Thymus (tissue), 11 donors: Measurements from ENCODE around the gene ANKRD34B. TPM values are rescaled to one million over a fixed set of nuclear protein-coding genes. Genes with fewer than 3 reads are reported as not detected.
A peak's percentile ranks its signal among the peaks of the same experiment; 100 is the strongest.

Source experiments
- DNase-seq, 9 donors: peaks; one replicate each; pipeline ENCODE4 v3.0.0-alpha.2; 2013; ENCODE audit warnings: low spot score in 9 of 9, low read depth in 6 of 9, missing footprints in 1 of 9
- H3K27ac ChIP-seq, 2 donors: one replicate each; pipeline ENCODE4 v1.5.1; 2013; ENCODE audit warnings: control low read depth in 1 of 2, low read depth in 1 of 2, low read length in 1 of 2, mild to moderate bottlenecking in 1 of 2, moderate library complexity in 1 of 2
- H3K27me3 ChIP-seq, 2 donors: one replicate each; pipeline ENCODE4 v1.5.1; 2013; ENCODE audit warnings: low read length in 1 of 2; ENCODE audit not compliant: control insufficient read depth in 2 of 2, insufficient read depth in 1 of 2
- H3K36me3 ChIP-seq, 2 donors: one replicate each; pipeline ENCODE4 v1.5.1; 2013; ENCODE audit warnings: low read length in 1 of 2, mild to moderate bottlenecking in 1 of 2, moderate library complexity in 1 of 2; ENCODE audit not compliant: control insufficient read depth in 2 of 2, insufficient read depth in 2 of 2
- H3K4me1 ChIP-seq, 2 donors: one replicate each; pipeline ENCODE4 v1.5.1; 2013; ENCODE audit warnings: low read length in 2 of 2; ENCODE audit not compliant: control insufficient read depth in 2 of 2, insufficient read depth in 2 of 2
- H3K4me3 ChIP-seq, 2 donors: one replicate each; pipeline ENCODE4 v1.5.1; 2013; ENCODE audit warnings: low read length in 2 of 2, control low read depth in 1 of 2, mild to moderate bottlenecking in 1 of 2
- H3K9me3 ChIP-seq, 2 donors: one replicate each; pipeline ENCODE4 v1.5.1; 2013; ENCODE audit warnings: low read length in 1 of 2, mild to moderate bottlenecking in 1 of 2; ENCODE audit not compliant: control insufficient read depth in 2 of 2, insufficient read depth in 1 of 2
- WGBS: extraction: QIAGEN DNeasy Blood & Tissue Kit; methylation state at CpG from one replicate; pipeline ENCODE4 v1.1.7; 2013; 5-methylcytosine and 5-hydroxymethylcytosine counted together
- polyA plus RNA-seq: library from polyadenylated mRNA; stranded (reverse); fragments of 200-250 nt; gene quantifications from one replicate; pipeline ENCODE4 v1.2.3, GENCODE V29; 2013
- total RNA-seq: library from RNA; stranded (reverse); fragments of 120-200 nt; gene quantifications from one replicate; pipeline ENCODE4 v1.2.4, GENCODE V29; 2013
- donor health status: healthy.

Gene ANKRD34B
- total and polyA plus RNA-seq, 2 donors: 0.05 to 0.59 TPM

DNA sequence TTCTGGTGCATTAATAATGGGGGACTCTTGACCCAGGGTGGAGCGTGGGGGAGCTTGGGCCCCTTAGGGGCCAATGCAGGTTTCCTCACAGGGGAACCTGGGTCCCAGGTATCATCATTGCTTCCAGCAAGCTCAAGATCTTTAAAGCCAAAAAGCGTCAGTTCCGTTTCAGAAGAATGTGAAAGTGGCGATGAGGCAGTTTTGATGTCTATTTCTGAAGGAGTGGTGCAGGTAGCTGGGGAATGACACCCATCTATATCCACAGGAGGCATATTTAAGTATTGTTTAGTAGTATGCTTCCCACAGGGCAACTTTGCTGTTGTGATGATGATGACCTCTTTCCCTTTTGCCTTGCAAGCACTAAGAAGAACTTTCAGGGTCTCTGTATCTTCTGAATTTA, 10.8 kb downstream of the ANKRD34B start:
- Histone ChIP-seq H3K27ac (no peak overlapping the region), H3K4me1 (no peaks in the 10 kb centered on the region), H3K36me3 (no peaks in the 10 kb centered on the region), H3K9me3 (no peaks in the 10 kb centered on the region), H3K27me3 (peaks cover 0 to 31% of the 10 kb centered on the region in 2 donors), H3K4me3 (no peak overlapping the region)
- WGBS: 97% methylated on average over 4 of the region's 4 CpGs
- no peak for DNase-seq

DNA sequence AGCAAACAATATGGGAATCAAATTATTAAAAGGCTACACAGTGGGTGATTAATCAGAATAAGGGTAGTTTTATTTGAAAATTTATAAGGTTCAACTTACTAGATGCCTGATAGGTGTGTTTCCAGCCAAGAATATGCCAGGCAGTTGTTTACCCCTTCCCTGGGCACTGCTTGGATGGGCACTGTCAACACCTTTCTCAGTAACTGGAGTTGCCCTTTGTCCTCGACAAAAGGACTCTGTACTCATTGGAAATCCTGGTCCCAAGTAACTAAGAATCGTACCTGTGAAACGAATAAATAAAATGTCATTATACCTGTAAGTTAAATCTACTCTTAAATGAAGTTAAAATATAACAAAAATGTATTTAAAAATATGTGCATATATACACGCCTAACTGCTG, 15.0 kb downstream of the ANKRD34B start:
- 96% methylated on average over 4 of the region's 4 CpGs for WGBS
- DNase-seq: no peak
- H3K27ac ChIP-seq: no peak overlapping the region
- H3K9me3 ChIP-seq: no peaks in the 10 kb centered on the region
- H3K4me1 ChIP-seq: no peaks in the 10 kb centered on the region
- H3K4me3 ChIP-seq: no peak overlapping the region
- peaks cover 0 to 17% of the 10 kb centered on the region in 2 donors for H3K27me3 ChIP-seq
- H3K36me3 ChIP-seq: no peaks in the 10 kb centered on the region

DNA sequence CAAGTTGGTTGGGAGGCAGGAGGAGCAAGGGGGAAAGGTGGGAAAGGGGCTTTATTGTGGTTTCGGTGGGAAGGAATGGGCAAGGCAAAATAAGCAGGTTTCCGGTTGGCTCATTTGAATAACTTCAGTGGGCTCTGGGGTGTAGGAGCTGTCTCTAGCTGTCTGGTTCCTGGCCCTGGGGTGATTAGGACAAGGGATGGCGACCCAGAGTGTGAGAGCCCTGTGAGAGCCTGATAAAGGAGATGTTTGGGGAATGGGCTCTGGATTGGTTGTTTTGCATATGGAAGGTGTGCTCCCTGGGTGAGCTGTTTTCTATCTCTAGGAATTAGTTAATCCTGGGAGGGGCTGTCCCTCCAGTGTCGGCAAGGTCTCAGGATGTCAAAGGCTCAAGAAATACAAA, 15.4 kb downstream of the ANKRD34B start:
- H3K27me3 ChIP-seq: peaks cover 0 to 14% of the 10 kb centered on the region in 2 donors
- no peaks in the 10 kb centered on the region for H3K36me3 ChIP-seq
- no peak for DNase-seq
- H3K4me3 ChIP-seq: no peak overlapping the region
- no peaks in the 10 kb centered on the region for H3K9me3 ChIP-seq
- H3K4me1 ChIP-seq: no peaks in the 10 kb centered on the region
- no peak overlapping the region for H3K27ac ChIP-seq
- WGBS: 81% methylated on average over 4 of the region's 4 CpGs

DNA sequence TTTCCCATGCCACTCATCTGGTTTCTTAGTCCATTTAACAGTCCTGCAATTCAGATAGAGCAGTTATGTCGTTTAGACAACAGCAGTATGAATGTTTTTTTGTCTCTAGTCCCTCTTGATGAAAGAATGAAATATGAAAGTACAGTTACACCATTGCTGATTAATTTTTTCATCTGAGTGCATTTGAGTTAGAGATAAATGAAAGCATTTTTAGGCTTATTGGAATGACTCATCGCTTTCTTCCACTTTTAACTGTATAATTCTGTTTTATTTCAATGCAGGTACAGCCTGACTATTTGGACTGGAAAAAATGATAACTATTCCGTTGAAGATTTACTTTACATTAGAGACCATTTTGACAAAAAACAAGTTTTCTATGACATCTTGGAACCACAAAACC, 28.7 kb downstream of the ANKRD34B start:
- 95% methylated on average over 3 of the region's 3 CpGs for WGBS
- no peaks in the 10 kb centered on the region for H3K36me3 ChIP-seq

DNA sequence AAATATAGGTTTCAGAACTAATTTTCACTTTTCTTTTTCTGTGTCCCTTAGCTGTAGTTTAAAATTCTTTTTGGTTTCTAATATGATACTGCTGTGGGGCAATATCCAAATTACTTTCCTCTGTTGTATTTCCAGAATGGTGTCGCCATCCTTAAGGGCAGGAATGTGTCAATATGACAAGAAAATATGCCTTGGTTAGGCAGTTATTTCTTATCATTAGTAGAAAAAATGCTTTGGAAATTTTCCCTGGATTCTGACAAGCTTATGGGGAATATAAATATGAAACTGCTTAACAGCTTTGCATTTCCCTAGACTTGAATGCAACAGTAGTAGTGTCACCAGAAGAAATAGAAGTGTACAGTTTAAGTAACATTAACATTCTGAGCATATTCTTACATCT, 29.4 kb downstream of the ANKRD34B start:
- Histone ChIP-seq H3K27me3 (no peaks in the 10 kb centered on the region), H3K4me3 (no peak overlapping the region), H3K4me1 (no peaks in the 10 kb centered on the region), H3K27ac (no peak overlapping the region), H3K36me3 (no peaks in the 10 kb centered on the region), H3K9me3 (no peaks in the 10 kb centered on the region)
- 99% methylated on average over 1 of the region's 1 CpG for WGBS
- no peak for DNase-seq

More for the DNA sequence above, 28.7 kb downstream of the ANKRD34B start:
- Histone ChIP-seq H3K4me3 (no peak overlapping the region), H3K9me3 (no peaks in the 10 kb centered on the region), H3K4me1 (no peaks in the 10 kb centered on the region), H3K27ac (no peak overlapping the region), H3K27me3 (no peaks in the 10 kb centered on the region)
- no peak for DNase-seq

DNA sequence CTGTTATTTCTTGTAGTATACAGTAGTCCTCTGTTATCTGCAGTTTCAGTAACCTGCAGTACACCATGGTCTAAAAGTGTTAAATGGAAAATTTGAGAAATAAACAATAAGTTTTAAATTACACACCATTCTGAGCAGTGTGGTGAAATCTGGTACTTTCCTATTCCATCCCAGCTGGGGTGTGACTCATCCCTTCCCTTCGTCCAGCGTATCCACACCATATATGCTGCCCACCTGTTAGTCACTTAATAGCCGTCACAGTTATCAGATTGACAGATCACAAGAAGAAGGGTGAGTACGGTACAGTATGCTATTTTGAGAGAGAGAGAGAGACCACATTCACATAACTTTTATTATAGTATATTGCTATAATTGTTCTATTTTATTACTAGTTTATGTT, 53.3 kb downstream of the ANKRD34B start:
- no peak overlapping the region for H3K27ac ChIP-seq
- 92% methylated on average over 4 of the region's 4 CpGs for WGBS
- H3K36me3 ChIP-seq: no peaks in the 10 kb centered on the region
- H3K4me3 ChIP-seq: no peak overlapping the region
- H3K9me3 ChIP-seq: no peaks in the 10 kb centered on the region
- peak in 1 of 9 donors; percentile 4 for DNase-seq
- H3K27me3 ChIP-seq: no peaks in the 10 kb centered on the region
- H3K4me1 ChIP-seq: no peaks in the 10 kb centered on the region

DNA sequence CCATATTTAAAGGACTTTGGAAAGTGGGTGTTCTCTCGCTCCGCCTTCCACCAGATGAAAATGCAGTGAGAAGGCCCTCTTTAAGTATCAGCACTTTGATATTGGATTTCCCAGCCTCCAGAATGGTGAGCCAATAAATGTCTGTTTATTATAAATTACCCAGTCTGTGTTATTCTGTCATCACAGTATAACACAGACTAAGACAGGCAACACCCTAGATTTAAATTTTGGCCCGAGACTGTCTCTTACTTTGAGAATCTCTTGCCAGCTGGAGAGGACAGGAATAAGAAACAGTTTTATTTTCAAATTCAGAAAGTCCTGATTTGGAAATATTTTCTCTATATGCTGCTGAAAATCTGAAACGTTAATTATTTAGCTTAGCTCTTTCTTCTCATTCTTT, 60.7 kb downstream of the ANKRD34B start:
- H3K4me3 ChIP-seq: no peak overlapping the region
- no peaks in the 10 kb centered on the region for H3K36me3 ChIP-seq
- no peaks in the 10 kb centered on the region for H3K9me3 ChIP-seq
- no peak overlapping the region for H3K27ac ChIP-seq
- DNase-seq: no peak
- WGBS: 99% methylated on average over 4 of the region's 4 CpGs
- H3K27me3 ChIP-seq: no peaks in the 10 kb centered on the region
- H3K4me1 ChIP-seq: no peaks in the 10 kb centered on the region

DNA sequence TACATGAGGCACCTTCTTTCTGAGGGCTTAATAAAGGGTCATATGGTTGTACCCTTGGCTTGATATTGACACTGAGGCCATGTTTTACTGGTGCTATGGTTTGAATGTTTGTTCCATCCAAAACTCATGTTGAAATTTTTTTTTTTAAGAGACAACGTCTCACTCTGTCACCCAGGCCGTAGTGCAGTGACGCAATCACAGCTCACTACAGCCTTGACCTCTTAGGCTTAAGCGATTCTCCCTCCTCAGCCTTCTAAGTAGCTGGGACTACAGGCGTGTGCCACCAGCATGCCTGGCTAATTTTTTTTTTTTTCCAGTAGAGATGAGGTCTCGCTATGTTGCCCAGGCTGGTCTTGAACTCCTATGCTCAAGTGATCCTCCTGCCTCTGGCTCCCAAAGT, 61.2 kb downstream of the ANKRD34B start:
- Histone ChIP-seq H3K36me3 (no peaks in the 10 kb centered on the region), H3K4me3 (no peak overlapping the region), H3K9me3 (no peaks in the 10 kb centered on the region), H3K27ac (no peak overlapping the region), H3K4me1 (no peaks in the 10 kb centered on the region), H3K27me3 (no peaks in the 10 kb centered on the region)
- DNase-seq: no peak
- WGBS: 98% methylated on average over 6 of the region's 6 CpGs

DNA sequence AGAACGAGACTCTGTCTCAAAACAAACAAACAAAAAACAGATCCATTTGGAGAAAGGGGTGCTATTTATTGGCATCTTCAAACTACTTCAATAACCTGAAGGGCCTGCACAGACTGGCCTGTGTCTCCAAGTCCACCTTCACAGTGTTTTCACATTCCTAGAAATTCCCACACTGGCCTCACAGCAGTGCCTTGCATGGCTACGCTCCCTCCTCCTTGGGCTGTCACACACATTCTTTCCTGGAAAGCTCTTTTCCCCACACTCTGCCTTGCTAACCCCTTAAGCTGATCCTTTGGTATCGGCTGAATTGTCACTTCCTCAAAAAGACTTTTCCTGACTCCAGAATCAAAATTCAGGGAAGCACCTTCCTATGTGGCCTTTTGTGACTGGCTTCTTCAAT, 62.4 kb downstream of the ANKRD34B start:
- Histone ChIP-seq H3K36me3 (no peaks in the 10 kb centered on the region), H3K4me1 (no peaks in the 10 kb centered on the region), H3K4me3 (no peak overlapping the region), H3K9me3 (no peaks in the 10 kb centered on the region), H3K27ac (no peak overlapping the region), H3K27me3 (no peaks in the 10 kb centered on the region)
- DNase-seq: no peak
- 94% methylated on average over 3 of the region's 3 CpGs for WGBS
